Prostate gland (tissue), 2 donors: ENCODE results near the gene TMEM258. TPM values are rescaled to one million over a fixed set of nuclear protein-coding genes. Genes with fewer than 3 reads are reported as not detected.

Experiments
- DNase-seq: peaks from one replicate; pipeline ENCODE4 v3.0.0-alpha.2; 2019; ENCODE audit warnings: low spot score
- H3K27ac ChIP-seq, 2 donors: fragments of 200-600 bp; sonication (generic); 2 replicates each; pipeline ENCODE4 v1.5.1; 2017 to 2019
- H3K27me3 ChIP-seq: fragments of 200-600 bp; sonication (generic); replicated peaks from 2 replicates; pipeline ENCODE4 v1.5.1; 2019; ENCODE audit not compliant: insufficient read depth
- H3K36me3 ChIP-seq, 2 donors: fragments of 200-600 bp; sonication (generic); 1 replicate in 1 of 2; 2 replicates in 1 of 2; pipeline versions ENCODE4 v1.5.1 to v1.8.1; 2017 to 2019
- H3K4me1 ChIP-seq: fragments of 200-600 bp; sonication (generic); replicated peaks from 2 replicates; pipeline ENCODE4 v1.5.1; 2019
- H3K4me3 ChIP-seq, 2 donors: fragments of 200-600 bp; sonication (generic); 2 replicates each; pipeline ENCODE4 v1.5.1; 2017 to 2019
- H3K9me3 ChIP-seq: fragments of 200-600 bp; sonication (generic); 2 replicates; pipeline ENCODE4 v1.5.1; 2017
- CTCF ChIP-seq, 4 experiments: fragments of 200-600 bp in 2 of 4; fragments of 450-650 bp in 2 of 4; sonication (generic) in 2 of 4; IDR thresholded peaks; 1 replicate in 3 of 4; 2 replicates in 1 of 4; pipeline ENCODE4 v1.5.1; 2016 to 2019; ENCODE audit warnings: antibody characterized with exemption in 4 of 4, mild to moderate bottlenecking in 2 of 4, moderate library complexity in 2 of 4
- POLR2A ChIP-seq: fragments of 450-650 bp; IDR thresholded peaks from one replicate; pipeline ENCODE4 v1.6.1; 2016; ENCODE audit warnings: antibody characterized with exemption, mild to moderate bottlenecking
- POLR2AphosphoS5 ChIP-seq: sonication (generic); formaldehyde crosslinking; IDR thresholded peaks from one replicate; pipeline ENCODE4 v1.6.1; 2017; ENCODE audit warnings: antibody characterized with exemption
- WGBS: methylation state at CpG from one replicate; pipeline ENCODE4 v1.1.5; 2018; 5-methylcytosine and 5-hydroxymethylcytosine counted together
- intact Hi-C: fragments of 100-400 bp; cut with DNase I; formaldehyde crosslinking; loops from one replicate; pipeline ENCODE4 v1.14.2; 2022
- total RNA-seq, 2 donors: library from RNA; depleted of rRNA; stranded (reverse); fragments of >200 nt; gene quantifications; one replicate each; pipeline ENCODE4 v1.1.0, GENCODE V29; 2016

Gene TMEM258
- total RNA-seq, 2 donors from 2014 or later, result 34.8 to 82.9 TPM

DNA sequence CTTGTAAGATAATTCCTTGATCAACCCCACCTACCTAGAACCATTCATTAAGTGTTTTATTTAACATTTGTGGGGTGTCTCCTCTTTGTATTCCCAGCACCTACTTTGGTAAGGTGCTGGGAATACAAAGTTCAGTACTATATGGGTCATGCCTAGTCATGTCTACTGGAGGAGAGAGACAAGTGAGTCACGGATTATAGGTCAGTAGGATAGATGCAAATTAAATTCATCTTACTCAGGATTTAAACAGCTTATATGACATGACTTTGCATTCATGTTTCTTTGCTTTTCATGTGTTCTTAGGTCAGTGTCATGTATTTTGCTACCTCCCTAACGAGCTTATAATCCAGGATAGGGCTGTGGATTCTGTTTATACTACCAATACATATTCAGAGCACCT lies 27.8 kb upstream of the TMEM258 start:
- Histone ChIP-seq H3K27ac (no peak overlapping the region), H3K9me3 (no peaks in the 10 kb centered on the region), H3K36me3 (no peaks in the 10 kb centered on the region), H3K4me3 (no peak overlapping the region), H3K4me1 (no peaks in the 10 kb centered on the region), H3K27me3 (no peaks in the 10 kb centered on the region)
- intact Hi-C loops, result no loop called here
- DNase-seq, result no peak
- TF ChIP-seq CTCF (IDR thresholded peaks at IDR 0.05), result no peak
- no peak for TF ChIP-seq POLR2A
- TF ChIP-seq POLR2AphosphoS5, result no peak
- WGBS, result 81% methylated on average over 2 of the region's 2 CpGs

- Histone ChIP-seq H3K27ac (peak overlapping the region; percentile 87 to 94), H3K27me3 (no peaks in the 10 kb centered on the region), H3K9me3 (no peaks in the 10 kb centered on the region), H3K4me3 (no peak overlapping the region), H3K36me3 (no peaks in the 10 kb centered on the region), H3K4me1 (no peaks in the 10 kb centered on the region)
- WGBS, result 70% methylated on average over 6 of the region's 6 CpGs
- DNase-seq, result no peak
- TF ChIP-seq POLR2A, result no peak
- no peak for TF ChIP-seq CTCF (IDR thresholded peaks at IDR 0.05)
- TF ChIP-seq POLR2AphosphoS5, result no peak
- intact Hi-C loops, result loop anchor here (5.0 kb wide), 2 partner anchors 70 to 155 kb away; no protein-coding TSS in a partner anchor
These were observed 25.2 kb upstream of the TMEM258 start for GRCh38 chr11:61817471-61818202.

DNA sequence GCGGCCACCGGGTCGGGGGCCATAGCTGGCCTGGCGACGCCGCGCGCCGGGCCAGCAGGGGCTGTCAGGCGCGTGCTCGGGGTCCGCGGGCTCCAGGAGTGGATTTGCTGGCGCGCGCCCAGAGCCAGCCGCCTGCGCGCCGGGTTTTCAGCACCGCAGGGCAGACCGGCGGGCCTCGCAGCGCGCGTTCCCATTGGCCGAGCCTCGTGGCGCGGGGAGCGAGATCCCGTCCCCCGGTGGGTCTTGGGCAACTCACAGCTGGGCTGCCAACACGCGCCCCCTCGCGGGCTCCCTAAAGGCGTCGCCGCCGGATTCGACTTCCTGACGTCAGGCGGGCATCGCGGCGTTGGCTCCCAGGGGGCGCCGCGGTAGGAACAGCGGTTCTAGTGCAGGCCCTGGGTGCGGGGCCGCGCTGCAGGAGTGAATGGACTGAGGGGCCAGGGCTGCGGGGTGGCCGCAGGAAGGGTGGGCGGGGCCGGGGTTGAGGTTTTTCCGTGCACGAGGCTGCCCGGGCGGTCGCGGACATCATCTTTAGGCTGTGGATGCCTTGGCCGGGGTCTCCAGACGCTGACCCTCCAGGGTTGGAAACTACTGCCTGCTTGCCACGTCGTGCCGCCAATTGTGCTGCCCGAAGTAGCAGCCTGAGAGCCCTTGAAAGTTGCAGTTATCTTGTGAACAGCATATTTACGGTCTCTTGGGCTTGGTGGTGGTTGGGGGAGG lies 24.5 kb upstream of the TMEM258 start, which contains the start of gene FADS1:
TSS of gene FADS1 (minus strand) at position 268 of the 720 bp plus-strand sequence. CDS start at position 194, 74 bp downstream.
- Histone ChIP-seq H3K27me3 (no peaks in the 10 kb centered on the region), H3K36me3 (no peaks in the 10 kb centered on the region), H3K4me3 (peak within 1 kb of the TSS; percentile 60 to 66), H3K4me1 (no peaks in the 10 kb centered on the region), H3K27ac (peak within 1 kb of the TSS; percentile 87 to 94), H3K9me3 (no peaks in the 10 kb centered on the region)
- intact Hi-C loops, result loop anchor here (5.0 kb wide), 2 partner anchors 70 to 155 kb away; no protein-coding TSS in a partner anchor
- under 1% methylated on average over 46 of the region's 73 CpGs for WGBS
- DNase-seq, result peak; percentile 64
- TF ChIP-seq CTCF (IDR thresholded peaks at IDR 0.05) (peak; percentile 22 to 67 (median 54)), POLR2AphosphoS5 (peak; percentile 63), POLR2A (no peak)

DNA sequence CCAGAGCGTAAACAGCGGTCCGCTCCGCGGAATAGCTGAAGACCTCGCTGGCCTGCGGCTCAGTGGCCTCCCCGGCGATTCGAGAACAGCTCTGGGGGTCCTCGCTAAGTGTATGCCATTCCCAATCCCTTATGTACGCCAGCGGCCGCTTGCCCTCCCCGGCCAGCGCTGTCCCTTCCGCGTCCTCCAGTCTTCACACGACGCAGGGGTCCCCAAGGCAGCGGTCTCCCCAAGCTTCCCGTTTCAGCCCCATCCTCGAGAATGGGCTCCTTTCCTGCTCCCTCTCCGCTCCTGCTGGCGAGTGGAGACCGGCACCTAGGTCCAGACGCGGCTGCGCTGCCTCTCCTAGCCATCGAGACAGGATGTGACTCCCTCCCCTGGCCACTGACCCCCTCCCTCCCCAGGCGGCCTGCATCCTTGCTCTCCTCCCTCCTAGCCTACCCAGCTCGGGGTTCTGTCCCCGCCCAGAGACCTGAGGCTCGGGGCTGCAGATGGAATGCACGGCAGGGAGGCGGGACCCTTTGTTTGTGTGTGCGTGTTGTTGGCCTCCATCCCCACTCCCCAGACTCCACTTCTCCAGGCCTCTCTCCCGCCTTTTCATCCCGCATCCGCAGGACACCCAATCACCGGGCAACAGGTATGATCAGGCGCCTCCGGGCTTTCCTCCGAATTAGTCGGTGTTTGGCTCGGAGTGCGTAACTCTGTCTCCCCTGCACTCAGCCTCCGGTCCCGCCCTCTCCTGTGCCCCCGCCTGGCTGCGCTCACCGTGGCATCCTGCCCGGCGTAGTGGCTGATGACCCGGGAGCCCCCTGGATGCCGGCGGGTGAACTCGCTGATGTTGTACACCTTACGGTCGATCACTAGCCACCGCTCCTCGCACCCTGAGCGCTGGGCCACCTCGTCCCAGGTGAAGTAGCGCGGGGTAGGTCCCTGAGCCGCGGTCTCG lies 23.7 kb upstream of the TMEM258 start:
- no peaks in the 10 kb centered on the region for H3K36me3 ChIP-seq
- H3K27me3 ChIP-seq, result no peaks in the 10 kb centered on the region
- under 1% methylated on average over 51 of the region's 69 CpGs for WGBS
- DNase-seq, result peak; percentile 33
- TF ChIP-seq POLR2AphosphoS5 (peak; percentile 6), CTCF (IDR thresholded peaks at IDR 0.05) (no peak)
- intact Hi-C loops, result loop anchor here (5.0 kb wide), 2 partner anchors 71 to 156 kb away; no protein-coding TSS in a partner anchor
- peak overlapping the region; percentile 87 to 94 for H3K27ac ChIP-seq
- no peaks in the 10 kb centered on the region for H3K9me3 ChIP-seq
- H3K4me3 ChIP-seq, result peak overlapping the region; percentile 60 to 66
- H3K4me1 ChIP-seq, result no peaks in the 10 kb centered on the region
